Liver (tissue), 3 donors: ENCODE data around the gene ENPP1.

Experiments
- EGR1 ChIP-seq, 2 donors: IDR thresholded peaks; 2 replicates each; pipeline ENCODE4 v1.6.1; 2016 to 2018; ENCODE audit warnings: antibody characterized with exemption in 2 of 2, low read depth in 2 of 2
- FOXA1 ChIP-seq: IDR thresholded peaks from 2 replicates; pipeline ENCODE4 v1.6.1; 2016; ENCODE audit warnings: antibody characterized with exemption
- GABPA ChIP-seq, 2 donors: IDR thresholded peaks in 1 of 2; conservative IDR thresholded peaks in 1 of 2; 2 replicates each; pipeline ENCODE4 v1.6.1; 2016; ENCODE audit warnings: antibody characterized with exemption in 2 of 2, mild to moderate bottlenecking in 1 of 2, moderate library complexity in 1 of 2
- RAD21 ChIP-seq, 2 donors: IDR thresholded peaks; 2 replicates each; pipeline ENCODE4 v1.6.1; 2016; ENCODE audit warnings: antibody characterized with exemption in 2 of 2, mild to moderate bottlenecking in 2 of 2
- SP1 ChIP-seq: IDR thresholded peaks from 2 replicates; pipeline ENCODE4 v1.6.1; 2018; ENCODE audit warnings: antibody characterized with exemption, mild to moderate bottlenecking
- TAF1 ChIP-seq: conservative IDR thresholded peaks from 2 replicates; pipeline ENCODE4 v1.6.1; 2016; ENCODE audit warnings: antibody characterized with exemption, mild to moderate bottlenecking
- YY1 ChIP-seq: IDR thresholded peaks from 2 replicates; pipeline ENCODE4 v1.6.1; 2016; ENCODE audit warnings: antibody characterized with exemption, mild to moderate bottlenecking
- TF ChIP-seq, protein P1 (sequence below): fragments of 150-350 bp; IDR thresholded peaks from 2 replicates; pipeline ENCODE4 v1.5.1; 2017; ENCODE audit warnings: improper control_type of control experiment, low read depth, low read length; ENCODE audit not compliant: missing input control
- TF ChIP-seq, protein P2 (sequence below): IDR thresholded peaks from 2 replicates; pipeline ENCODE4 v1.6.1; 2016; ENCODE audit warnings: antibody characterized with exemption
- donor health status: healthy.
- donor health status: healthy.

DNA sequence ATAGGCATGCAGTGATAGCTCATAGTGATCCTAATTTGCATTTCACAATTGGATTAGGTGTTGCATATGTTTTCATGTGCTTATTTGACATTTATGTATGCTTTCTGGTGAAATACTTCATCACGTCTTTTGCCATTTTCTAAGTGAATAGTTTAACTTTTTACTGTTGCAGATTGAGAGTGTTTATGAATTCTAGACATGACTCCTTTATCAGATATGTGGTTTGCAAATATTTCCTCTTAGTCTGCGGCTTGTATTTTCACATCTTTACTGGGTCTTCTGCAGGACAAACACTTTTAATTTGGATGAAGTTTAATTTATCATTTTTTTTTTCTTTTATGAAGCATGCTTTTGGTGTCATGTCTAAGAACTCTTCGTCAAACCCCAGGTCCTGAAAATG, 104.1 kb downstream of the ENPP1 start:
- TF ChIP-seq YY1 (no peak), FOXA1 (no peak), TAF1 (no peak), RAD21 (IDR thresholded peaks at IDR 0.05) (no peak), EGR1 (IDR thresholded peaks at IDR 0.05; ENCODE audit: low read depth in 2 of 2) (no peak), SP1 (no peak), GABPA (IDR thresholded peaks at IDR 0.05 in 1 of 2, conservative IDR thresholded peaks at IDR 0.05 in 1 of 2) (no peak)
- TF ChIP-seq, protein P1, sequence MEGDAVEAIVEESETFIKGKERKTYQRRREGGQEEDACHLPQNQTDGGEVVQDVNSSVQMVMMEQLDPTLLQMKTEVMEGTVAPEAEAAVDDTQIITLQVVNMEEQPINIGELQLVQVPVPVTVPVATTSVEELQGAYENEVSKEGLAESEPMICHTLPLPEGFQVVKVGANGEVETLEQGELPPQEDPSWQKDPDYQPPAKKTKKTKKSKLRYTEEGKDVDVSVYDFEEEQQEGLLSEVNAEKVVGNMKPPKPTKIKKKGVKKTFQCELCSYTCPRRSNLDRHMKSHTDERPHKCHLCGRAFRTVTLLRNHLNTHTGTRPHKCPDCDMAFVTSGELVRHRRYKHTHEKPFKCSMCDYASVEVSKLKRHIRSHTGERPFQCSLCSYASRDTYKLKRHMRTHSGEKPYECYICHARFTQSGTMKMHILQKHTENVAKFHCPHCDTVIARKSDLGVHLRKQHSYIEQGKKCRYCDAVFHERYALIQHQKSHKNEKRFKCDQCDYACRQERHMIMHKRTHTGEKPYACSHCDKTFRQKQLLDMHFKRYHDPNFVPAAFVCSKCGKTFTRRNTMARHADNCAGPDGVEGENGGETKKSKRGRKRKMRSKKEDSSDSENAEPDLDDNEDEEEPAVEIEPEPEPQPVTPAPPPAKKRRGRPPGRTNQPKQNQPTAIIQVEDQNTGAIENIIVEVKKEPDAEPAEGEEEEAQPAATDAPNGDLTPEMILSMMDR, result no peak
- TF ChIP-seq, protein P2, sequence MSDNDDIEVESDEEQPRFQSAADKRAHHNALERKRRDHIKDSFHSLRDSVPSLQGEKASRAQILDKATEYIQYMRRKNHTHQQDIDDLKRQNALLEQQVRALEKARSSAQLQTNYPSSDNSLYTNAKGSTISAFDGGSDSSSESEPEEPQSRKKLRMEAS, result no peak
